ENCODE data around the gene SLC35A5. TPM values are rescaled to one million over a fixed set of nuclear protein-coding genes. Genes with fewer than 3 reads are reported as not detected.

The SLC35A5 gene
- total RNA-seq, 1 donor from 2014 or later, result 36.4 TPM

DNA sequence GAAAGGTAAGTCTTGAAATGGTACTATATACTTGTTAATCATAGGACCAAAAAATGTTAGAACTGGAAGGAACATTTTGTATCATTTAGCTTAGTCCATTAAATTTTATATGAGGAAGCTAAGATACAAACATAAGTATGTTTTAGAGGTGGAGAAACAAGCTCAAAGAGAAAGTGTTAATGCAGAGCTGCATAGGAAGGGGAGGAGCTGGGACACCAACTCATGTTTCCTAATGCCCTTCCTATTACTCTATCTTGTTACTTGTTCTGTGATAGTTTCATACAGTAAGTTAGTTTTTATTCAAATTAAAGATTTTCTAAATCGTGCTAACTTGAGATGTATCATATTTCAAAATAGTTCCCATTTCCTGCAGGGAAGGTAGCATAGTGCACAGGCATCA, 7.4 kb downstream of the SLC35A5 start:
- DNase-seq (ENCODE audit: low spot score), result no peak

DNA sequence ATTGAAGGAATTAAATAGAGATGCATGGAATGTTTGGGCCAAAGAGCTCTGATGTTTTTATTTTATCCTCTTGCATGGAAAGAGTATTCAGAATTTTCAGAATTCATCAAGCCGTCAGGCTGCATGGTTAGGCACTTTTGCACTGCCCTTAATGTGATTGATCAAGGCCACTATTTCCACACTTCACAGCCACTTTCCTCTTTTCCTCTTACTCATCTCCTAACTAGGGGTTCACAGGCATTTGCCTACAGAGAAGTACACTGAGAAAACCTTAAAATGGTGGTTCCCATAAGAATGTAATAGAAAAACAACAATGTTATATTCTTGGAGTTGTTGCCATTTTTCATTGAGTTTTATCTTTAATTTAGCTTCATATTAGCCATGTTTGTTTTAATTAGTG, 10.9 kb downstream of the SLC35A5 start:
- DNase-seq (ENCODE audit: low spot score), result no peak

DNA sequence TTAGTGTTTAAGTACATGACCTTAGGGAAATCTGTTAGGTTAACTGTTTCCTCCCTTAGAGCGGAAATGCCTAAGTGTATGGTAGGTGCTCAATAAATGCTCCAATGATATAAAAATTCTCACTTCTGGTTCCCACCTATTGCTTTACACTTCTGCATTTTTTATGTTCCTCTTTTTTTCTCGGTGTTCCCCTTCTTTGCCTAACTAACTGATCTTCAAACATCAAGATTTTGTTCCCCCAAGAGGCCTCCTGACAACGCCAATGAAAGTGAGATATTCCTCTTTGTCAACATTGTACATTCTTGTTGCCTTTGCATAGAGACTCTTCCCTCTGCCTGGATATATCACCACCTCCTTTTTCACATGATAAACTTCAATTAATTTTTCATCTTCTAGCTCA, 17.4 kb downstream of the SLC35A5 start:
- no peak for DNase-seq (ENCODE audit: low spot score)

DNA sequence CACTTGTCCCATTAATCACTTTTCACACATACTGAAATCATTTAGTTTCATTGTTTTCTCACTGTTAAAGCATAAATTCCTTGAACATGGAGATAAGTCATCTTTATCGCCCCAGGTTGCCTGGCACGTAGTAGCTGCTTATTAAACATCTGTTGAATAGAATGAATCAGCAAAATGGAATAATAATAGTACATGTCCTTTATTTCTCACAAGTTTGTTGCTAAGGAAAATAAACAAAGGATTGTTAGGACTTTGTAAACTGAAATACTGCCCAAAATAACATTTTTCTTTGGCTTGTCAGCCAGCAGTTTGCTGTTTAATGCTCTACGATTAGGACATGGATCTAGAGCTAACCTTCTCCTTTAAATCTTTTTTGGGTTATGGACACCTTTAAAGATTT, 17.9 kb downstream of the SLC35A5 start:
- DNase-seq (ENCODE audit: low spot score), result no peak

DNA sequence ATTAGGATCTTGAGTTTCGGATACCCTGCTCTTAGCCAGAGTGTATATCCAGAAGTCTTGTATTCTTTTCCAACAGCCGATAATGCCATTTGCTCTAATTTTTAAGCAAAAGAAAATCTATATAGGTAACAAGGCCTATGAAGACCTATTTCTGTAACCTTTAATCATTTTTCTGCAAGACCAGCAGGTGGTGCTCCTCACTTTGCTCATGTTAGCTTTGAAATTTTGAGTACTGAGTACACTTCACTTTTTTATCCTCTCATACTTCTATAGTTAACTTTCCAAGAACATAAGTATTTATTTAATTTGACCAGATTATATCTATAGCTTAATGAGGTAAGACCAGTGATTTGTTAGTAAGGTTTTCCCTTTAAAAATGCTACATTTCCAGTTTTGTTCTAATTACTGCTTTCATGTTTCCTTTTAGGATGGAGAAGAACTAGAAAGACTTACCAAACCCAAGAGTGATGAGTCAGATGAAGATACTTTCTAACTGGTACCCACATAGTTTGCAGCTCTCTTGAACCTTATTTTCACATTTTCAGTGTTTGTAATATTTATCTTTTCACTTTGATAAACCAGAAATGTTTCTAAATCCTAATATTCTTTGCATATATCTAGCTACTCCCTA, 20.5 kb downstream of the SLC35A5 start:
- DNase-seq (ENCODE audit: low spot score), result no peak

DNA sequence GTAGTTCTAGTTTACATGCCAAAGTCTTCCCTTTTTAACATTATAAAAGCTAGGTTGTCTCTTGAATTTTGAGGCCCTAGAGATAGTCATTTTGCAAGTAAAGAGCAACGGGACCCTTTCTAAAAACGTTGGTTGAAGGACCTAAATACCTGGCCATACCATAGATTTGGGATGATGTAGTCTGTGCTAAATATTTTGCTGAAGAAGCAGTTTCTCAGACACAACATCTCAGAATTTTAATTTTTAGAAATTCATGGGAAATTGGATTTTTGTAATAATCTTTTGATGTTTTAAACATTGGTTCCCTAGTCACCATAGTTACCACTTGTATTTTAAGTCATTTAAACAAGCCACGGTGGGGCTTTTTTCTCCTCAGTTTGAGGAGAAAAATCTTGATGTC, 21.3 kb downstream of the SLC35A5 start:
- DNase-seq (ENCODE audit: low spot score), result no peak

DNA sequence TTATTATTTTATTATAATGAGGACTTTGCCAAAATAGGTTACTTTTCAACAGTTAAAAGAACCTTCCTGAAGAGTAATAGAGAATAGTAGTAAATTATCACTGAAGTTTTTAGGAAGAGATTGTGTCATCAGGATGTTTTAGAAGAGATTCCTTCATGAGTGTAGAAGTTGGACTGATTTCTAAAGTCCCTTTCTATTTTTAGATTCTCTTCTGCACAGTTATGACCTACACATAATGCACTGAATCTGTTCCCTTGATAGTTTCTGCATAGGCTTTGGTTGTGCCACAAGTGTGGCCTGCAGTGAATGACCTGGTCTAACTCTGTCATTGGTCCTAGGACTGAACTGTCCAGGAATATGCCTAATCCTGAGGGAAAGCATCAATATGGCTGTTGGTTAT, 23.9 kb downstream of the SLC35A5 start:
- no peak for DNase-seq (ENCODE audit: low spot score)

DNA sequence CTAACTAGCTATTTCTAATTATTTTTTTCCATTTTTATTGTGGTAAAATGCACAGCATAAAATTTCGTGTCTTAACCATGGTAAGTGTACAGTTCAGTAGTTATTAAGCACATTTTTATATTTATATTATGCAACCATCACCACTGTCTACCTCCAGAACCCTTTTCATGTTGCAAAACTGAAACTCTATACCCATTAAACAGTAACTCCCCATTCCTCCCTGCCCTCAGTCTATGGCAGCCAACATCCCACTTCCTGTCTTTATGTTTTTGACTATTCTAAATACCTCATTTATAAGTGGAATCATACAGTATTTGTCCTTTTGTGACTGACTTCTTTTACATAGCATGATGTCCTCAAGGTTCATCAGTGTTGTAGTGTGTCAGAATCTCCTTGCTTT, 25.5 kb downstream of the SLC35A5 start:
- DNase-seq (ENCODE audit: low spot score), result no peak

DNA sequence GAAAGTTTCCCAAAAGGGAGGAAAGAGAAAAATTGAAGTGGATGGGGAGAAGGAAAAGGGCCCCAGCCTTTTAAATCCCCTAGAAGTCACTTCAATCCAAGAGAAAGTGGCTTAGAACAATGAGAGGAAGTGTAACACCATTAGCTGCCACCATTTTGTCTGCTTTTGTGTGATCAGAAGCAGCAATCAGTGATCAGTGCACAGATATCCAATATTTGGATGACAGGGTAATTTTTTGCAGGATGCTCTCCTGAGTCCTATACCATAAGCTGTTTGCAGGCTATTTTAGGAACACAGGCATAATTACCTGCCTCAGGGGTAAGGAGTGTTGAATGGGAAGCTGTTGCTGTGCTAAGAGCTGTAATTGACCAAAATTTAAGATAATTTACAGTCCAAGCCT, 31.4 kb downstream of the SLC35A5 start:
- DNase-seq (ENCODE audit: low spot score), result no peak

DNA sequence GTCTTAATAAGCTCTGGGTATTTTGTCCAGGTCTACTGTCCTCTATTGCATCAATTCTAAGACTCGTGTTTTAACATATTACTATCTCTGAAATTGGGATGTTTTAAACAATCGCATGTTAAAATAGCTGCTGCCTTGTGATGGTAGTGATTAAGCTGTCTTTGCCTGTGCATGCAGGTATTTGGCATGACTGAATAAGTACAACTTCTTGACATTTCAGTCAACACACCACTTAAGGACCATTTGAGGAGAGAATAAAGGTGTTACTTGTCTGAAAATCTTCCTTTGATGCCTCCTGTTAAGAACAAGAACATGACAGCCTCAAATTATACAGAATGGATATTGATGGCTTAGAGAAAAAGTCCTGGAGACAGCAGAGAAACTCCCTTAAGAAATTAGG, 33.0 kb downstream of the SLC35A5 start:
- DNase-seq (ENCODE audit: low spot score), result no peak

DNA sequence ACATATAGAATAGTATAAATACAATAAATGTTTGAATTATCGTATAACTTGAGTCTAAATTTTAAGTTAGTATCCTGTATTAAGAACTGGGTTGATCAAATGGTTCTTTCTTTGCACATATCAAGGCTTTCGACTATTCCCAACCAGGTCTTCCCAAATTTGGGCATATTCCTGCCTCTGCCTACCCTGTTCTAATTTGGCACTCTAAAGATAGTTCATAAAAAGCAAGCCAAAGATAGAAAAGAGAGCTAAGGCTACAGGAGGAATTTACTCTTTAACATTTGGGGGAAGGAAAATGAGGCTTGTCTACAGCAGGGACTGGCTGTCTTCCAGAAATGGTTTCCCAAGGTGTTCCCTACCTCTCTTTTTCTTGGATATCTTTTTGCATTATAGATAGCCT, 36.1 kb downstream of the SLC35A5 start:
- no peak for DNase-seq (ENCODE audit: low spot score)

DNA sequence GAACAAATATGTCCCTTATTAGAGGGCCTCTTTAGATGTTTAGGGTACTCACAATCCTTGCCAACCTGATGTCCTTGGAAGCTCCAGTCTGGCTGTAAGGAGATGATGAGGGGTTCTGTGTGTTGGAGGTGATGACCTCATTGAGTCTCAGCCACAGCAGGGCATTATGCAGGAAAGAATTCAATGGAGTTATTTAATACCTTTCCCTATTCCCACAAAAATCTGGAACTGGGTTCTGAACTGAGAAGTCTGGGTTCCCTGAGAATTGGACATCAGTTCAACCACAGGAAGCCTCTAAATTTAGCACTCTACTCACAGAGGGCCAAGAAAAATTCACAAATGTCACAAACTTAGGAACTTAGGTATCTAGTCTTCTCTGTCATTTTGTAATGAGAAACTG, 36.9 kb downstream of the SLC35A5 start:
- no peak for DNase-seq (ENCODE audit: low spot score)

DNA sequence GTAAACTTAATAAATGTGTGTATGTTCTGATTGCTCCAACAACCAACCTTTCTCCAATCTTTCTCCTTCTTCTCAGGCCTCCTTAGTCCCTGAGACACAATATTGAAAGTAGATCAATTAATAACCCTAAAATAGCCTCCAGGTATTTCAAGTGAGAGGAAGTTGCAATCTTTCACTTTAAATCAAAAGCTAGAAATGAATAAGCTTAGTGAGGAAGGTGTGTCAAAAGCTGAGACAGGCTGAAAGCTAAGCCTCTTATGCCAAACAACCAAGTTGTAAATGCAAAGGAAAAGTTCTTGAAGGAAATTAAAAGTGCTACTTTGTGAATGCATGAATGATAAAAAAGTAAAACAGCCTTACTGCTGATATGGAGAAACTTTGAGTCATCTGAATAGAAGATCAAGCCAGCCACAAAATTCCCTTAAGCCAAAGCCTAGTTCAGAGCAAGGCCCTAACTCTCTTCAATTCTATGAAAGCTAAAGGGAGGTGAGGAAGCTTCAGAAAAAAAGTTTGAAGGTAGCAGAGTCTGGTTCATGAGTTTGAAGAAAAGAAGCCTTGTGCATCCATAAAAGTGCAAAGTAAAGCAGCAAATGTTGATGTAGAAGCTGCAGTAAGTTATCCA, 40.5 kb downstream of the SLC35A5 start:
- DNase-seq (ENCODE audit: low spot score), result no peak

DNA sequence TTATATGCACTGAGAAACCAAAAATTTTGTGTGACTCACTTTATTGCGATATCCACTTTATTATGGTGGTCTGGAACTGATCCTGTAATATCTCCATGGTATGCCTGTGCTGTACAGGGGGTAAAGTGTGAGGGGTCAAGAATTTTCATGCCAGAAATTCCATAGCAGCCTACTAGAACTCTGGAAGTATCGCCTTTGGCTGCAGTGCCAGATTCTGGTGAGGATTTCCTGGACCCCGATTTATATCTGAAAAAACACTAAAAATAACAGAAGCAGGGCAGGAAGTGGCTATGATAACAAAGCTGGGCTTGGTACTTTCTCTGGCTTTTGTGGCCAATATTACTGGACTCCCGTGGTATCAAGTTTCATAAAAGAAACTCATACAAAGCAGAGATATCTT, 42.7 kb downstream of the SLC35A5 start:
- no peak for DNase-seq (ENCODE audit: low spot score)

DNA sequence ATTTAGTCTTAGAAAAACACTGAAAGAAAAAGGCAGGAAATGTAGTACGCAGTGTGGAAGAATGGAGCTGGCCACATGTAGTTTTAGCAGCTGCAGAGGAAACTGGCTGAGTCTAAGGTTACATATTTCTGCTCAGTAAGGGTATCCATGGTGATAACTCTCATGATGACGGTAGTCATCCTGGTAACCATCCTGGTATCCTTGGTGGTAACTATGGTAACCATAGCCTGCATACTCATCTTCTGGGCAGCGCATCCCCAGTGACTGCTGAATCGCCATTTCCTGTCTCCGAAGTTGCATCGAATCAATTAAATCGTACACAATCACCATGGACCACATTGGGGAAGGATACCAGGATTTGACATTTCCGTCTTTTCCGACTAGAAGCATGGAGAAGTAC, 43.4 kb downstream of the SLC35A5 start:
- no peak for DNase-seq (ENCODE audit: low spot score)

DNA sequence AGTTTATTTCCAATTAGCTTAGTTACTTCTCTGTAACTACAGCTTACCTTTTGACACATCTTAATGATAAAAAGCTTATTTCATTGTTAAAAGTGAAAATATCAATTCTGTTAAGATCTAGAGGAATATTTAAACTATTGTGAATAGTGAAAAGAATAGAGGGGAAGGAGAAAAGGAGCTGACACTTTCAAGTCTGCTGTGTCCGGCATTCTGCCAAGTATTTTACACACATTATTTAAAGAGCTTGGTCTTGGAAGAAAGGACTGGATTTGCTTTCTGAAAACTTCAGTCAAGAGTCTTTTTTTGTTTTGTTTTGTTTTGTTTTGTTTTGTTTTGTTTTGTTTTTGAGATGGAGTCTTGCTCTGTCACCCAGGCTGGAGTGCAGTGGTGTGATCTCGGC, 44.3 kb downstream of the SLC35A5 start:
- DNase-seq (ENCODE audit: low spot score), result no peak

DNA sequence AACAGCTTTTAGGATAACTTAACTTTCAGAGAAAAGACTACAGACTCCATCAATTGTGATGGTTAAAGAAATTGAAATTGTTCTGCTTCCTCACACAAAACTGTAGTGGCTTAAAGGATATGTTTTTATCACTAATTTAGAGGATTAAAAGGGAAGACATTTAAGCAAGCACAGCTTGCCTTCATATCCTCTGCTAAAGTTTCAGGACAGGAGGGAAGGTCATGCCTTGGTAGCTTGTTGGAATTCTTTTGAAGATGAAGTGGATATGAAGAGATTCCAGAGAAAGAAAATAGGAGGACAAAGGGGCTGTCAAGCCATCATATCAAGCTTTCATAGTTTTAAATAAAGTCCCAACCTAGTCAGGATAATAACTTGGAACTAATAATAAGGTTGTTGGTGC, 46.0 kb downstream of the SLC35A5 start:
- no peak for DNase-seq (ENCODE audit: low spot score)

DNA sequence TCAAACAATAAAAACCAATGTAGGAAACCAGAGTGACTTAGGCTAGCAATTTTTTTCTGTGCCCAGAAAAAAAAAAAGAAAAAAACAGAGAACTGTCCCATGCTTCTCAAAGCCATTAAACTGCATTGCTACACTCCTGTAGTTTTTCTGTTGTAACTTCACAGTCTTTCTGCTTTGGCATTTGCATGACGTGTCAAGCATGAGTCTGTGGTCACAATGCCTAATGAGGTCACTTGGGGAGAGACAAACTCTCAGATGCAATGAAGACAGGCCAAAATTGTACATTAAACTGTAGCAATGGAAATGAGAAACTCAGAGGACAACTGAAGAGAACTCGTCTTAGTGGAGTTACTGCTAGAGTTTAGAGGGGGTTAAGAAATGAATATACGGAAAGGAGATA, 48.3 kb downstream of the SLC35A5 start:
- DNase-seq (ENCODE audit: low spot score), result no peak

DNA sequence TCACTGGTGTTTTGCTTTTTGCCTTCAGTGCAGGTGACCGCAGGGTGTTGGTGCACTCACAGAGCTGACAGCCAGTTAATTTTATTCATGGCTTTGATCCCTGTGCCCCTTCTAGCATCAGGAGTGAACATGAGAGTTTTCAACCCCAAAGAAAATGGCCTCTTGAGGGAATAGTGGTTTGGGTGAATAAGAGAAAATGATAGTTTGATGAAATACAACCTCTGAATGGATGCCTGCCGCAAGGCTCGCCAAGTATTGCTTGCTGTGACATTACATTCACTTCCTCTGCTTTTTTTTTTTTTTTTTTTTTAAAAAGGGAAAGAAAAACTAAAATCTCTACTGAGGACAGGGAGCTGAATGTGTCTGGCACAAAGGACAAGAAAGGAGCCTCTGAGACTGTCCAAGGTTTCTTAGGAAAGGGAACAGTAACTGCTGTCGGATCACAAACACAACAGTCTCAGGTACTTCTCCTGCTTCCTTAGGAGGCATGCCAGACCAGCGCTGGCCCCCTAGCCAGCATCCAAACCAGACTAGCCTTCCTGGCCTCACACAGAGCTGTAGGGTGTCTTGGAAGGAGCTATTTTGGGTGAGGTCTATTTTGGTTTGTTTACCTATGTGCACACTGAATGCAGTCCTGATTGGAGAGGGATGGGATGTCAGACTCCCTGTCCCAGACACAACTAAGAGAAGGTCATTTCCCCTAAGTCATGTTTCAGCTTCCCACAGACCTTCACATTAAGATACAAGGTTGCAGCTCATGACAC, 50.1 kb downstream of the SLC35A5 start:
- no peak for DNase-seq (ENCODE audit: low spot score)

DNA sequence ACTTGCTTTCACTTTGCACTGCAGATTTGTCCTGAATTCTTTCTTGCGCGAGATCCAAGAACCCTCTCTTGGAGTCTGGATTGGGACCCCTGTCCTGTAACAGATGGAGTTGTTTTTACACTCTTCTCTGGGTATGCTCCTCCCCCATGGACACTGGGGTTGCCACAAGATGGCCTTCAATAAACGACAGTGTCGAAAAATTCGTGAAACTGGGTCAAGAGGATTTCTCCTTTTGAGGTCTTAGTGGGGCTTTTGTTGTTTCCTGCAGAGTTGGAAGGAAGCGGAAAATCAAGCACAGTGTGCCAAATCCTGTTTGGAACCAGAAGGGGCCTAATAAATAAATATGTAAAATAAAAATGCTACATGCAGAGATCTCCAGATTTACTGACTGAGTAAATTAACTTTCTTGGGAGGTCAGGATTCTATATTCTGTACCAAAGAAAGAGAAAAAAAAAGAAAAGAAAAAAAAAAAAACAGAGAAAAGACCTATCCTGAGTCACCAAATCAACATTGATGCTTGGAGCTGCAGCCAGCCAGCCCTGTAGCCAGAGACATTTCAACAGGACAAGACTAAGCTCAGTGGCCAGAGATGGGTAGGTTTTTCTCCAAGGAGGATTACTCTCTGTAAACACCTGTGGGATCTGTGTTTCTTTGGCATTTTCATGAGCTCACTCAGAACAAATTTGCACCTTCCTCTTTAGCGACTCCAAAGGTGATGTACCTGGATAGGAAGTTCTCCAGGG, 54.3 kb downstream of the SLC35A5 start:
- DNase-seq (ENCODE audit: low spot score), result no peak

DNA sequence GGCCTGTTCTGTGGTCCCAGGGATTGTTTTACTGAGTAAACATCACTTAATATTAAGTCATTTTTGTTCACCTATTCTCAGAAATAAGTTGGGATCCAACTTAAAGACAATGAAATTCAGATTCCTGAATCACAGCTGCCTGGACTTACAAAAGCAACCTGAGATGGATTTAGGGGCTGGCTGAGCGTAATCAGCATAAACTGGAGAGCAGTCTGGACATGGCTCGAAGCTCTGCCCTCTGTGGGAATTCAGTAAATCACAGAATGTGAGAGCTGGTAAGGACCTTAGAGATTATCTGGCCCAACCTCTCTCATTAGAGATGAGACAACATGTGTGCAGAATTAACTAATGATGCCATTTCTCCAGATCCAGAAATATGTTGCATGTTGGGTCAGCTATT, 55.4 kb downstream of the SLC35A5 start:
- no peak for DNase-seq (ENCODE audit: low spot score)

DNA sequence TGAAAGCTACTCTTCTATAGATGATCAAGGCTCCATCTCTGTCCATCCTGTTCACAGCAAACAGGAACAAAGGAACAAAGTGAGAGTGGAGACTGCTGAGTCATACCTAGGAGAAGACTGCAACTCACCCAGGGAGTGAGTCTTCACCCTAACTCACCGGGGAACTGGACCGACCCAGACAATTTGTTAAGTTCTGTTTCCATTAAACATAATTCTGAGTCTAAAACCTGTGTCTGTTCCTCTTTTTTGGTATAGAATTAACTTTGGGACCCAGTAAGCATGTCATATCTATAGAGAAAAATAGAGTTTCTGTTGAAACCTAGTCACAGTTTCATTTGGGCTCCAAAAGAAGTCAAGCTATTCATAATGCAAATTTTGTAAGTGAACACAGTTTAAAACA, 57.5 kb downstream of the SLC35A5 start:
- no peak for DNase-seq (ENCODE audit: low spot score)

DNA sequence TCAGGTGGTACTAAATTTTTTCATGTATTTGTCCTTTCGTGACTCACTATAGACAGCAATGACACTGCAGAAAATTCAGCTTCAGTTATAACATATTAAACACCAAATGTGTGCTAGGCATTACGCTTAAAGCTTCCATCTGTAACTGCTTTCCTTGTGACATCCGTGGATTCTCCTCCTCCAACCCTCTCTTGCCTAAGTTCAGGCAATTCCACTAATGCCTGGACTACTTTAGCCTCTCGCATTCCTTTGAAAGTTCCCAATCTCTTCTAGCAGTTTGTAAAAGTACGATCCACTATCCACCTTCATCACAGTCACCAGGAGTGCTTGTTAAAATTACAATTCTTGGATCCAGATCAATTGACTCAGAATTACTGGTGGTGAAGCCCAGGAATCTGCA, 61.4 kb downstream of the SLC35A5 start:
- no peak for DNase-seq (ENCODE audit: low spot score)
